Lower lobe of right lung (tissue), 2 donors: Measurements from ENCODE around the gene MNAT1. TPM values are rescaled to one million over a fixed set of nuclear protein-coding genes. Genes with fewer than 3 reads are reported as not detected.
"Not testable (repeated sequence)": the region's sequence is repeated elsewhere in the genome, so short reads cannot be mapped to it uniquely, and the experiment has no call there.

Experiments used
- ATAC-seq, 2 donors: fragments of 200-7000 bp; cut with Tn5 transposase; one replicate each; pipeline ENCODE4 v1.9.1; 2020 to 2022; ENCODE audit warnings: mild to moderate bottlenecking in 2 of 2, moderate library complexity in 2 of 2
- DNase-seq: peaks from one replicate; pipeline ENCODE4 v3.0.0-alpha.2; 2020
- H3K27ac ChIP-seq: fragments of 200-600 bp; one replicate; pipeline ENCODE4 v1.8.0; 2022
- H3K27me3 ChIP-seq: fragments of 200-600 bp; one replicate; pipeline ENCODE4 v1.8.0; 2022; ENCODE audit warnings: low read depth
- H3K36me3 ChIP-seq: fragments of 200-600 bp; one replicate; pipeline ENCODE4 v1.8.0; 2022; ENCODE audit warnings: mild to moderate bottlenecking
- H3K4me1 ChIP-seq: fragments of 200-600 bp; one replicate; pipeline ENCODE4 v1.8.0; 2022
- H3K4me3 ChIP-seq: fragments of 200-600 bp; one replicate; pipeline ENCODE4 v1.8.0; 2022; ENCODE audit warnings: mild to moderate bottlenecking
- H3K9me3 ChIP-seq: fragments of 200-600 bp; one replicate; pipeline ENCODE4 v1.8.0; 2022
- intact Hi-C: fragments of 100-400 bp; cut with DNase I; formaldehyde crosslinking; loops from one replicate; pipeline ENCODE4 v1.11.0; 2022
- total RNA-seq: library from RNA; stranded (reverse); fragmentation: NEBNext Ultra II Directional; extraction: Animal tissue kit (Norgen Biotek cat#: 25700); gene quantifications from one replicate; pipeline ENCODE4 v1.2.1, GENCODE V29; 2021
- TF ChIP-seq, protein P1 (sequence below): fragments of 200-600 bp; IDR thresholded peaks from one replicate; pipeline ENCODE4 v1.8.0; 2022; ENCODE audit warnings: antibody characterized with exemption, mild to moderate bottlenecking
- donor health status: DM: no; HTN: yes; CAD: no; lungs with severe emphysema.

MNAT1 gene
- total RNA-seq, 1 donor from 2014 or later, result 21.5 TPM

DNA sequence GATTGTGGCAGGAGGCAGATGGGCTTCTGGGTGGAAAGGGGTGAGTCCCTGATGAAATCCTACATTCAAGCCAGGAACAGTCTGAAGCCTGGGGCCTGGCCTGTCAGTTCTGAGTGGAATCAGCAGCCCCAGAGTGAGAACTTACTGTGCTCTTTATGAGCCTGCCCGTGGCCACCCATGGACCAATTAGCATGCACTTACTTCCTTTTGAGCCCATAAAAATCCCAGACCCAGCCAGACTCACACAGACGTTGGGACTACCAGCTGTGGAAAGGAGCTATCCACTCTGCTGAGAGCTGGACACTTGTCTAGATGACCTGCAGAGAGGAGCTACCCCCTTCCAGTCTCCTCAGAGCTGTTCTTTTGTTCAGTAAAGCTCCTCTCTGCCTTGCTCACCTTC lies 104.5 kb downstream of the MNAT1 start:
- Histone ChIP-seq H3K9me3 (peaks cover 6% of the 10 kb centered on the region), H3K27ac (no peak overlapping the region), H3K27me3 (no peaks in the 10 kb centered on the region), H3K4me1 (no peaks in the 10 kb centered on the region), H3K36me3 (peaks cover 23% of the 10 kb centered on the region), H3K4me3 (no peak overlapping the region)
- intact Hi-C loops, result no loop called here
- DNase-seq (no peak), ATAC-seq (no peak)
- TF ChIP-seq, protein P1, sequence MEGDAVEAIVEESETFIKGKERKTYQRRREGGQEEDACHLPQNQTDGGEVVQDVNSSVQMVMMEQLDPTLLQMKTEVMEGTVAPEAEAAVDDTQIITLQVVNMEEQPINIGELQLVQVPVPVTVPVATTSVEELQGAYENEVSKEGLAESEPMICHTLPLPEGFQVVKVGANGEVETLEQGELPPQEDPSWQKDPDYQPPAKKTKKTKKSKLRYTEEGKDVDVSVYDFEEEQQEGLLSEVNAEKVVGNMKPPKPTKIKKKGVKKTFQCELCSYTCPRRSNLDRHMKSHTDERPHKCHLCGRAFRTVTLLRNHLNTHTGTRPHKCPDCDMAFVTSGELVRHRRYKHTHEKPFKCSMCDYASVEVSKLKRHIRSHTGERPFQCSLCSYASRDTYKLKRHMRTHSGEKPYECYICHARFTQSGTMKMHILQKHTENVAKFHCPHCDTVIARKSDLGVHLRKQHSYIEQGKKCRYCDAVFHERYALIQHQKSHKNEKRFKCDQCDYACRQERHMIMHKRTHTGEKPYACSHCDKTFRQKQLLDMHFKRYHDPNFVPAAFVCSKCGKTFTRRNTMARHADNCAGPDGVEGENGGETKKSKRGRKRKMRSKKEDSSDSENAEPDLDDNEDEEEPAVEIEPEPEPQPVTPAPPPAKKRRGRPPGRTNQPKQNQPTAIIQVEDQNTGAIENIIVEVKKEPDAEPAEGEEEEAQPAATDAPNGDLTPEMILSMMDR, result no peak

DNA sequence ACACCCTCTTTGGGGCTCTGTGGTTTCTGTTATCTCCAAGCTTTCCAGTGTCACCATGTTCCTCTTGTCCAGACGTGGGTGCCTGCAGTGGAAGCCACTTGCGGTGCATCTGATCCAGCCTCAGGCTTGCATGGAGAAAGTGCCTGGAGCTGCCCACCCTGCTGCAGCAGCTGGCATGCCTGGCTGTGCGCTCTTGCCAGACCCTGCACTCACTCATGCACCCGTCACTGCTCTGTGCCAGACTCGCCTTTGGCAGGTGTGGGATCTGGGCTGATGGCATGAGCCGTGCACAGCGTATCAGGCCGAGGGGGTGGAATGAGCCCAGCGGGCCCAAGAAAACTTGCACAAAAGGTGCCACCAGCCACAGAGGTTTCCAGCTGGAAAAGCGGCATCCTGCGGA lies 105.1 kb downstream of the MNAT1 start:
- no peak for DNase-seq
- intact Hi-C loops, result no loop called here

DNA sequence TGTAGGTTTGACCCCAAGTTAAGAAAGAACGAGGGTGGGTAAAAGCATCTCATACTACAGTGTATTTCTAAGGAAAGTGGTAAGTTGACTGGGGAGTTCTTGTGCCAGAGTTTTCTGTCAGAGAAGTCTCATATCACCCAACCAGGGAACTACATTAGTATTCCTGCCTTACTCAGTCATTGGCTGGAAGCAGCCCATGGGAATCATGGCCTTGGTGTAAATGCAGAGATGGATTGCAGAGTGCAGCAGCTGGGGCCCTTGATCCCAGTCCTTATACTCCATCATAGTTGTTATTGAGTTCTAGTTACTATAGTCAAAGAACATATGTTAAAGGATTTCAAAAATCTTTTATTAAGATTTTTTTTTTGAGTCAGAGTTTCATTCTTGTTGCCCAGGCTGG lies 105.8 kb downstream of the MNAT1 start:
- peaks cover 4% of the 10 kb centered on the region for H3K9me3 ChIP-seq
- H3K4me1 ChIP-seq, result no peaks in the 10 kb centered on the region
- DNase-seq (no peak), ATAC-seq (no peak)
- TF ChIP-seq, protein P1, result no peak
- H3K27me3 ChIP-seq, result no peaks in the 10 kb centered on the region
- H3K36me3 ChIP-seq, result peaks cover 23% of the 10 kb centered on the region
- H3K4me3 ChIP-seq, result no peak overlapping the region
- no peak overlapping the region for H3K27ac ChIP-seq
- intact Hi-C loops, result no loop called here

More for the DNA sequence above, 105.1 kb downstream of the MNAT1 start:
- no peaks in the 10 kb centered on the region for H3K4me1 ChIP-seq
- TF ChIP-seq, protein P1, result no peak
- peaks cover 6% of the 10 kb centered on the region for H3K9me3 ChIP-seq
- no peak overlapping the region for H3K27ac ChIP-seq
- ATAC-seq, result no peak
- H3K27me3 ChIP-seq, result no peaks in the 10 kb centered on the region
- no peak overlapping the region for H3K4me3 ChIP-seq
- H3K36me3 ChIP-seq, result peaks cover 23% of the 10 kb centered on the region

DNA sequence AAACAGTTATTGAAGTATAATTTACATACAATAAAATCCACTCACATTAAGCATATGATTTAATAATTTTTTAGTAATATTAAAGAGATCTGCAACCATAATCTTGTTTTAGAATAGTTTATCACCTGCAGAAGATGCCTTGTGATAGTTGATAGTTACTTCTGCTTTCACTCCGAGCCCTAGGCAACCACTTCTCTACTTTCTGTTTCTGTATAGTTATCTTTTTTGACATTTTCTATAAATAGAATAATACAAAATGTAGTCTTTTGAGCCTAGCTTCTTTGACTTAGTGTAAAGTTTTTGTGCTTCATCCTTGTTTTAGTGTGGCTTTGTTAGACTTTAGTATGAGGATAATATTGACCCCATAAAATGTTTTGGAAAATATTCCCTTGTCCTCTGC lies 111.0 kb downstream of the MNAT1 start:
- ATAC-seq (no peak), DNase-seq (no peak)
- Histone ChIP-seq H3K27me3 (no peaks in the 10 kb centered on the region), H3K27ac (no peak overlapping the region), H3K4me1 (no peaks in the 10 kb centered on the region), H3K36me3 (no peaks in the 10 kb centered on the region), H3K4me3 (no peak overlapping the region), H3K9me3 (peaks cover 10% of the 10 kb centered on the region)
- TF ChIP-seq, protein P1, result no peak
- intact Hi-C loops, result no loop called here

DNA sequence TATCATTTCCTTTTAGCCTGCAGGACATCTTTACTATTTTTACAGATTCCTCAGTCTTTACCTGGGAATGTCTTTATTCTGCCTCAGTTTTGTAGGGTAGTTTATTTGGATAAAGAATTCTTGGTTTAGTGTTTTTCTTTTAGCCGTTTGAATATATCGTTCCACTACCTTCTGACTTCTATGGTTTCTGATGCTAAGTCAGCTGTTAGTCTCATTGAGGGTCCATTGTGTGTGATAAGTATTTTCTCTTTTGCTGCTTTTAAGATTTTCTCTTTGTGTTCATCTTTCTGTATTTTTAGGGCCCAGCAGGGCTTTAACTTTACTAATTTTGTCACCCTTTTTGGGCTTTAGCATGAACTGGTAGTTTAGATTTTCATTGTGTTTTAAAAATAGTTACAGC lies 113.5 kb downstream of the MNAT1 start:
- no peak overlapping the region for H3K4me3 ChIP-seq
- TF ChIP-seq, protein P1, result no peak
- no peaks in the 10 kb centered on the region for H3K27me3 ChIP-seq
- intact Hi-C loops, result no loop called here
- peaks cover 10% of the 10 kb centered on the region for H3K9me3 ChIP-seq
- no peaks in the 10 kb centered on the region for H3K4me1 ChIP-seq
- DNase-seq (no peak), ATAC-seq (no peak)
- H3K36me3 ChIP-seq, result no peaks in the 10 kb centered on the region
- no peak overlapping the region for H3K27ac ChIP-seq

DNA sequence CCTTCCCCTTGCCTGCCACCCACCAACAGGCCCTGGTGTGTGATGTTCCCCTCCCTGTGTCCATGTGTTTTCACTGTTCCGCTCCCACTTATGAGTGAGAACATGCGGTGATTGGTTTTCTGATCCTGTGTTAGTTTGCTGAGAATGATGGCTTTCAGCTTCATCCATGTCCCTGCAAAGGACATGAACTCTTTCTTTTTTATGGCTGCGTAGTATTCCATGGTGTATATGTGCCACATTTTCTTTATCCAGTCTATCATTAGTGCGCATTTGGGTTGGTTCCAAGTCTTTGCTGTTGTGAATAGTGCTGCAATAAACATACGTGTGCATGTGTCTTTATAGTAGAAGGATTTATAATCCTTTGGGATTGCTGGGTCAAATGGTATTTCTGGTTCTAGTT lies 117.1 kb downstream of the MNAT1 start:
- H3K9me3 ChIP-seq, result peaks cover 15% of the 10 kb centered on the region
- H3K27me3 ChIP-seq, intact Hi-C loops, ATAC-seq, H3K27ac ChIP-seq, DNase-seq, H3K4me3 ChIP-seq, H3K4me1 ChIP-seq, H3K36me3 ChIP-seq: not testable (repeated sequence)
